H9 (cell line): ENCODE data around the gene DCAF7. TPM values are rescaled to one million over a fixed set of nuclear protein-coding genes. Genes with fewer than 3 reads are reported as not detected.

Source experiments
- DNase-seq: peaks from one replicate; pipeline ENCODE4 v3.0.0-alpha.2; 2017
- H2AFZ ChIP-seq: one replicate; pipeline ENCODE4 v1.6.1; 2013; ENCODE audit warnings: mild to moderate bottlenecking, low read length, control low read depth, moderate library complexity
- H2AK5ac ChIP-seq: 2 replicates; pipeline ENCODE4 v1.6.1; 2013; ENCODE audit warnings: low read length, control low read depth, mixed read lengths; ENCODE audit not compliant: insufficient read length
- H2BK120ac ChIP-seq: one replicate; pipeline ENCODE4 v1.6.1; 2013; ENCODE audit warnings: low read depth, mild to moderate bottlenecking, low read length, control low read depth, inconsistent platforms; ENCODE audit not compliant: poor library complexity, severe bottlenecking
- H2BK12ac ChIP-seq: 2 replicates; pipeline ENCODE4 v1.6.1; 2013; ENCODE audit warnings: low read length, control low read depth, mixed read lengths, low read depth; ENCODE audit not compliant: insufficient read length
- H2BK15ac ChIP-seq: 2 replicates; pipeline ENCODE4 v1.6.1; 2013; ENCODE audit warnings: low read depth, low read length, control low read depth
- H2BK20ac ChIP-seq: one replicate; pipeline ENCODE4 v1.6.1; 2013; ENCODE audit warnings: low read depth, mild to moderate bottlenecking, low read length, control low read depth, inconsistent platforms; ENCODE audit not compliant: poor library complexity, severe bottlenecking
- H2BK5ac ChIP-seq: 2 replicates; pipeline ENCODE4 v1.6.1; 2013; ENCODE audit warnings: low read length, control low read depth, mixed read lengths; ENCODE audit not compliant: insufficient read length
- H3K14ac ChIP-seq: 2 replicates; pipeline ENCODE4 v1.6.1; 2013; ENCODE audit warnings: low read length, control low read depth; ENCODE audit not compliant: insufficient read depth
- H3K18ac ChIP-seq: 2 replicates; pipeline ENCODE4 v1.6.1; 2013; ENCODE audit warnings: low read depth, mild to moderate bottlenecking, mixed read lengths, low read length, control low read depth; ENCODE audit not compliant: insufficient read length
- H3K23ac ChIP-seq: 2 replicates; pipeline ENCODE4 v1.6.1; 2013; ENCODE audit warnings: low read length, control low read depth, mixed read lengths, low read depth; ENCODE audit not compliant: insufficient read length
- H3K23me2 ChIP-seq: 2 replicates; pipeline ENCODE4 v1.6.1; 2013; ENCODE audit warnings: low read depth, mild to moderate bottlenecking, mixed read lengths, low read length, control low read depth; ENCODE audit not compliant: insufficient read length, poor library complexity, severe bottlenecking
- H3K27ac ChIP-seq: 2 replicates; pipeline ENCODE4 v1.5.1; 2013; ENCODE audit warnings: low read length, control low read depth, mixed read lengths, low read depth; ENCODE audit not compliant: insufficient read length
- H3K27me3 ChIP-seq: 2 replicates; pipeline ENCODE4 v1.6.1; 2013; ENCODE audit warnings: low read length, control low read depth, inconsistent platforms; ENCODE audit not compliant: insufficient read depth
- H3K4ac ChIP-seq: 2 replicates; pipeline ENCODE4 v1.6.1; 2013; ENCODE audit warnings: low read depth, mild to moderate bottlenecking, control low read depth, inconsistent platforms, low read length, moderate library complexity
- H3K4me1 ChIP-seq: 2 replicates; pipeline ENCODE4 v1.6.1; 2013; ENCODE audit warnings: low read length, control low read depth, inconsistent platforms; ENCODE audit not compliant: insufficient read depth
- H3K4me2 ChIP-seq: 2 replicates; pipeline ENCODE4 v1.6.1; 2013; ENCODE audit warnings: low read length, control low read depth, mixed read lengths; ENCODE audit not compliant: insufficient read length, insufficient read depth
- H3K56ac ChIP-seq: 2 replicates; pipeline ENCODE4 v1.6.1; 2013; ENCODE audit warnings: low read depth, mild to moderate bottlenecking, mixed read lengths, low read length, control low read depth; ENCODE audit not compliant: insufficient read length
- H3K79me1 ChIP-seq: 2 replicates; pipeline ENCODE4 v1.6.1; 2013; ENCODE audit warnings: low read depth, mild to moderate bottlenecking, moderate library complexity, low read length, control low read depth, inconsistent platforms; ENCODE audit not compliant: insufficient read depth, poor library complexity, severe bottlenecking
- H3K79me2 ChIP-seq: 2 replicates; pipeline ENCODE4 v1.6.1; 2013; ENCODE audit warnings: low read length, control low read depth, inconsistent platforms; ENCODE audit not compliant: insufficient read depth
- H3K9ac ChIP-seq: 2 replicates; pipeline ENCODE4 v1.6.1; 2013; ENCODE audit warnings: low read length, control low read depth, mixed read lengths; ENCODE audit not compliant: insufficient read length; ENCODE audit errors: extremely low read depth
- H3K9me3 ChIP-seq: one replicate; pipeline ENCODE4 v1.6.1; 2013; ENCODE audit warnings: low read depth, low read length, inconsistent platforms; ENCODE audit not compliant: control insufficient read depth
- H3T11ph ChIP-seq: one replicate; pipeline ENCODE4 v1.6.1; 2013; ENCODE audit warnings: mild to moderate bottlenecking, low read length, control low read depth, inconsistent platforms
- H4K20me1 ChIP-seq: one replicate; pipeline ENCODE4 v1.6.1; 2013; ENCODE audit not compliant: control insufficient read depth, insufficient read length, insufficient read depth
- H4K5ac ChIP-seq: 2 replicates; pipeline ENCODE4 v1.6.1; 2013; ENCODE audit warnings: low read depth, mild to moderate bottlenecking, mixed read lengths, low read length, control low read depth; ENCODE audit not compliant: insufficient read length
- H4K8ac ChIP-seq: replicated peaks from 2 replicates; pipeline ENCODE4 v1.6.1; 2013; ENCODE audit warnings: low read length, control low read depth, mixed read lengths, low read depth; ENCODE audit not compliant: insufficient read length
- H4K91ac ChIP-seq: 2 replicates; pipeline ENCODE4 v1.6.1; 2013; ENCODE audit warnings: low read depth, mild to moderate bottlenecking, moderate library complexity, mixed read lengths, low read length, control low read depth; ENCODE audit not compliant: insufficient read length
- H3K27ac Mint-ChIP-seq, 3 experiments: 2 replicates in 2 of 3; 3 replicates in 1 of 3; pipeline ENCODE4 v1.8.0; 2020 to 2021; ENCODE audit warnings: mixed read lengths in 3 of 3, mild to moderate bottlenecking in 1 of 3, moderate library complexity in 1 of 3
- H3K27me3 Mint-ChIP-seq: 2 replicates; pipeline ENCODE4 v1.8.0; 2021; ENCODE audit warnings: low read depth, mild to moderate bottlenecking, moderate library complexity, mixed read lengths
- H3K36me3 Mint-ChIP-seq, 3 experiments: 2 replicates in 2 of 3; 3 replicates in 1 of 3; pipeline ENCODE4 v1.8.0; 2020 to 2021; ENCODE audit warnings: low read depth in 3 of 3, mixed read lengths in 3 of 3; ENCODE audit not compliant: insufficient read depth in 1 of 3
- H3K4me1 Mint-ChIP-seq, 2 experiments: 2 replicates each; pipeline ENCODE4 v1.8.0; 2020; ENCODE audit warnings: mixed read lengths in 2 of 2
- H3K4me3 Mint-ChIP-seq, 2 experiments: 2 replicates in 1 of 2; 3 replicates in 1 of 2; pipeline ENCODE4 v1.8.0; 2020 to 2021; ENCODE audit warnings: mild to moderate bottlenecking in 2 of 2, mixed read lengths in 2 of 2, moderate library complexity in 1 of 2
- H3K9me3 Mint-ChIP-seq, 2 experiments: 2 replicates in 1 of 2; 3 replicates in 1 of 2; pipeline ENCODE4 v1.8.0; 2020; ENCODE audit warnings: mild to moderate bottlenecking in 2 of 2, mixed read lengths in 2 of 2, moderate library complexity in 1 of 2
- WGBS: extraction: QIAGEN DNeasy Blood & Tissue Kit; methylation state at CpG from one replicate; pipeline ENCODE4 v1.1.7; 2013; ENCODE audit warnings: missing lambda C conversion rate, low lambda C conversion rate, mixed read lengths; ENCODE audit not compliant: insufficient read length; ENCODE audit errors: extremely low coverage; 5-methylcytosine and 5-hydroxymethylcytosine counted together
- total RNA-seq: library from RNA; stranded (reverse); gene quantifications from 2 replicates; pipeline ENCODE4 v1.2.1, GENCODE V29; 2021
- TF ChIP-seq, protein P1 (sequence below): fragments of 200-600 bp; sonication (generic); conservative IDR thresholded peaks from 3 replicates; pipeline ENCODE4 v1.8.0; 2021; ENCODE audit warnings: antibody characterized with exemption, mild to moderate bottlenecking

Gene DCAF7
- total RNA-seq, 1 experiment from 2014 or later: 86.2 TPM

GRCh38 chr17:63534078-63534570, 16.2 kb upstream of the DCAF7 start:
- H3K4me3 Mint-ChIP-seq: no peak overlapping the region; a peak in 1 of 5 replicates
- no CpG with 5 or more reads among the region's 17 CpGs for WGBS

More at GRCh38 chr17:63534078-63534570, 16.2 kb upstream of the DCAF7 start:
- Histone ChIP-seq H3K18ac (no peak overlapping the region), H2AFZ (no peak overlapping the region), H2BK12ac (no peak overlapping the region), H3K9me3 (no peaks in the 10 kb centered on the region), H2BK20ac (no peak overlapping the region), H3K23me2 (peaks cover 8% of the 10 kb centered on the region), H3K27ac (no peak overlapping the region), H4K5ac (no peak overlapping the region), H3K4me1 (peaks cover 6% of the 10 kb centered on the region; the same call in 1 of the 2 replicates), H3K79me2 (no peaks in the 10 kb centered on the region), H4K91ac (no peak overlapping the region), H3K9ac (no peak overlapping the region), H3K4ac (no peak overlapping the region), H3K27me3 (no peaks in the 10 kb centered on the region; the same call in 1 of the 2 replicates), H2BK5ac (no peak overlapping the region), H3K23ac (no peak overlapping the region), H2AK5ac (no peak overlapping the region), H4K8ac (no peak overlapping the region), H3K56ac (no peak overlapping the region), H3T11ph (no peak overlapping the region), H2BK15ac (no peak overlapping the region), H3K4me2 (no peak overlapping the region), H3K79me1 (no peaks in the 10 kb centered on the region), H3K14ac (no peak overlapping the region), H4K20me1 (no peaks in the 10 kb centered on the region), H2BK120ac (no peak overlapping the region)
- TF ChIP-seq, protein P1, sequence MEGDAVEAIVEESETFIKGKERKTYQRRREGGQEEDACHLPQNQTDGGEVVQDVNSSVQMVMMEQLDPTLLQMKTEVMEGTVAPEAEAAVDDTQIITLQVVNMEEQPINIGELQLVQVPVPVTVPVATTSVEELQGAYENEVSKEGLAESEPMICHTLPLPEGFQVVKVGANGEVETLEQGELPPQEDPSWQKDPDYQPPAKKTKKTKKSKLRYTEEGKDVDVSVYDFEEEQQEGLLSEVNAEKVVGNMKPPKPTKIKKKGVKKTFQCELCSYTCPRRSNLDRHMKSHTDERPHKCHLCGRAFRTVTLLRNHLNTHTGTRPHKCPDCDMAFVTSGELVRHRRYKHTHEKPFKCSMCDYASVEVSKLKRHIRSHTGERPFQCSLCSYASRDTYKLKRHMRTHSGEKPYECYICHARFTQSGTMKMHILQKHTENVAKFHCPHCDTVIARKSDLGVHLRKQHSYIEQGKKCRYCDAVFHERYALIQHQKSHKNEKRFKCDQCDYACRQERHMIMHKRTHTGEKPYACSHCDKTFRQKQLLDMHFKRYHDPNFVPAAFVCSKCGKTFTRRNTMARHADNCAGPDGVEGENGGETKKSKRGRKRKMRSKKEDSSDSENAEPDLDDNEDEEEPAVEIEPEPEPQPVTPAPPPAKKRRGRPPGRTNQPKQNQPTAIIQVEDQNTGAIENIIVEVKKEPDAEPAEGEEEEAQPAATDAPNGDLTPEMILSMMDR: no peak
- Mint-ChIP-seq H3K9me3 (no peaks in the 10 kb centered on the region; a peak in 1 of 5 replicates), H3K36me3 (no peaks in the 10 kb centered on the region; a peak in 1 of 7 replicates), H3K4me1 (peaks cover 12 to 14% of the 10 kb centered on the region in 2 experiments), H3K27ac (no peak overlapping the region; a peak in 2 of 7 replicates), H3K27me3 (peaks cover 8% of the 10 kb centered on the region)
- DNase-seq: no peak
